GM10248 (cell line): ENCODE results near the gene MIA.

ENCODE experiments used
- CTCF ChIA-PET: fragments of 300-600 bp; sonication (Branson Sonifier 250); formaldehyde crosslinking; extraction: SDS; loops from one replicate; lab custom pipeline; 2021; ENCODE audit warnings: antibody characterized with exemption; lab: Yijun Ruan, JAX
- POLR2A ChIA-PET: fragments of 350-650 bp; sonication (Branson Sonifier 250); formaldehyde crosslinking; extraction: SDS; loops from one replicate; lab custom pipeline; 2020; ENCODE audit warnings: antibody characterized with exemption; lab: Yijun Ruan, JAX
- DNase-seq: peaks from one replicate; pipeline ENCODE4 v3.0.0; 2012; ENCODE audit errors: extremely low spot score
- CTCF ChIP-seq: IDR thresholded peaks from 2 replicates; pipeline ENCODE4 v1.5.1; 2012; ENCODE audit warnings: mild to moderate bottlenecking, low read depth; ENCODE audit errors: extremely low read depth, missing control alignments, control extremely low read depth

MIA gene

GRCh38 chr19:40785526-40785925 lies 10.2 kb downstream of the MIA start:
- TF ChIP-seq CTCF = no peak
- POLR2A ChIA-PET = no interaction called here
- no peak for DNase-seq
- CTCF ChIA-PET = interaction anchor here (1.5 to 3.1 kb wide), 2 partner anchors 12 to 21 kb away, joined by 5 to 12 read pairs; partner anchors contain the start of gene EGLN2

- no peak for DNase-seq
- TF ChIP-seq CTCF = no peak
- ChIA-PET POLR2A (interaction anchor here (0.9 kb wide), 1 partner anchor 8 kb away, joined by 3 read pairs; no protein-coding TSS in a partner anchor), CTCF (interaction anchor here (1.1 to 3.1 kb wide), 4 partner anchors 9 to 33 kb away, joined by 3 to 12 read pairs (median 5); partner anchors contain the start of gene EGLN2)
These were observed 11.0 kb downstream of the MIA start for GRCh38 chr19:40786060-40787037.

GRCh38 chr19:40791349-40791748 lies 16.0 kb downstream of the MIA start:
- POLR2A ChIA-PET = no interaction called here
- TF ChIP-seq CTCF = no peak

GRCh38 chr19:40791996-40792395 lies 16.7 kb downstream of the MIA start:
- ChIA-PET POLR2A (interaction anchor here (0.6 kb wide), 1 partner anchor 11 kb away, joined by 8 read pairs; no protein-coding TSS in a partner anchor), CTCF (no interaction called here)
- no peak for TF ChIP-seq CTCF
- DNase-seq = no peak

More at GRCh38 chr19:40791349-40791748, 16.0 kb downstream of the MIA start:
- CTCF ChIA-PET = interaction anchor here (1.5 kb wide), 1 partner anchor 13 kb away, joined by 4 read pairs; the partner anchor contains the start of gene RAB4B
- DNase-seq = no peak

- TF ChIP-seq CTCF = no peak
- DNase-seq = no peak
- ChIA-PET CTCF (interaction anchor here (1.0 to 3.2 kb wide), 6 partner anchors 10 to 135 kb away, joined by 3 to 23 read pairs (median 10); partner anchors contain the start of gene RAB4B), POLR2A (interaction anchor here (1.3 to 2.4 kb wide), 2 partner anchors 20 to 47 kb away, joined by 4 to 35 read pairs; partner anchors contain the start of genes ACTMAP and RAB4B)
These were observed 22.0 kb downstream of the MIA start for GRCh38 chr19:40797166-40797962.
